CMK (cell line): ENCODE data around the gene UQCRHL.
"Not testable (repeated sequence)": the region's sequence is repeated elsewhere in the genome, so short reads cannot be mapped to it uniquely, and the experiment has no call there.

Source experiments
- DNase-seq: peaks from one replicate; pipeline ENCODE4 v3.0.0-alpha.2; 2010; ENCODE audit warnings: low read depth

UQCRHL gene

DNA sequence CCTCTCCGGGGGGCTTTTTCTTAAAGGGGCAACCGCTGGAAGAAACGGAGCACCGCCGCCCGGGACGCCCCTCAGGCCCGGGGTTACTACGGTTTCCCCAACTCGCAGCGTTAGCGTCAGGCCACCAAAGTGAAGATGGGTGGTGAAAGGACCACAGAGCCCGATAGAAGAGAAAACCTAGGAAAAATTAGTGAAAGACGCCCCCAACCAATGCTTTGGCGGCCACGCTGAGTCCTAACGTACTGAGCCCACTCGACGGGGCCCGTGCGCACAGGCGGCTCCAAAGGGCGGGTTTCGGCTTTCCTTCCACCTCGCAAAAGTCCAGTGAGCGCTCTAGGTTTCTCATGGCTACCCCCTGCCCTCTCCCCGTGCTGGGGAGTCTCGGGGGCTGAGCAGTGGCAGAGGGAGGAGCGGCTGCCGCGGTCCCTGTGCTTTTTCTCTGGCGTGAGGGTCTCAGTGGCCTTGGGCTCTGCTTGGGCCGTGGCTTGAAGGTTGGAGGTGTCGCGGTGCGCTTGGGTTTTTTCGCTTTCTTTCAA is 27.8 kb upstream of the UQCRHL start:
- DNase-seq: no peak

DNA sequence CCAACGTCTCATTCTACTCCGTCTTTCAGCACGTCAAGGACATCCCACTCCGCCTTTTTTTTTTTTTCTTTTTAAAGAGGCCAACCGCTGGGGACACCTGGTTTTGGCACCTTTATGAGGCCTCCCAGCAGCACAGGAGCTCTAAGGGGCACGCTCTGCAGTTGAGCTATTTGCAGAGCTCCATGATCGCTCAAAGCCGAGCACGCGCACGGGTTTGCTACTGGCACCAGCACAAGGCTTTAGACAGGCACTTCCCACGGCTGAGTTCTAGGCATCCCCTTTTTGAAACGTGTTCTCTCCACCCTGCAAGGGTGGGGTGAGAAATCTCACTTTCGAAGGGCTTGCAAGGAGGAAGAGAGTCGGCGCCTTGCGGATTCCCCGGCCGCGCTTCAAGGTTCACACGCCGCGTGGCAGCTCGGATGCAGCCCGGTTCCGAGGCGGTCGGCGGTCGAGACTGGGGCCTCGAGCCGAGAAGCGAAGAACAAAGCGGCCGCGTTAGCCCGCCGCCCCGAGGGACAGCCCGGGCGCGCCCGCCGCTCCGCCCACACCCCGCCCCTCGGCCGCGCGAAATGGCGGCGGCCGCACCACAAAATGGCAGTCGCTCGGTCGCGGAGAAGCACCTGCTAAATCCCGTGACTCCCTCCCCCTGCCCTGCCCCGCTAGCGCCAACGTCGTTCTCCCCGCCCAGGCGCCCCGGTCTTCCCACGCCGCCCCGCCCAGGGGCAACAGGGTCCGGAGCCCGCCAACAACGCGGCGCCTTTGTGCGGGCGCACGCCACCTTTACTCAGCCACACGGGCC is 27.2 kb upstream of the UQCRHL start:
- peak; percentile 88 for DNase-seq

DNA sequence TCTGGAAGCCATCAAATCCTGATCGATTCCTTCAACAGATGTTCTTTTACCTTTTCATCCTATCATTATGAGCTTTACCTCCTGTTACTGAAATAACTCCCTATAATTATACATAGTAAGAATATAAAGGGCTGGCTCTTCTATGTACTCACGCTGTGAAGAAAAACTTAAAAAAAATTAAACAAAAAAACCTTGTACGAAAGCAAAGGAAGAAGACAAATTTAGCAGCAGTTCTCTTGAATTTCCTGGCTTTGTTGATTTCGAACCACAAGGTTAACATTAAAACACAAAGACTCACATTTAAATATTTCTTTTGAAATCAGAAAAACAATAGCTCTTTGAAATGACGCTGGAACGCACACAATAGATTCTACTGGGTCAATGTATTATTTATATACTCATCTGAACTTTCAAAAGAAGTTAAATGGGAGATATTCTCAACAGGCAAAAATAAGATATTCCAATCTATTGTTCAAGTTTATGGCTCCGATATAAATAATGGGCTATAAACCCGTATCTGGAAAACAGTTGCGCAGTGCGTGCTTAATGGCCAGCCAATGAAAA is 26.5 kb upstream of the UQCRHL start:
- DNase-seq: no peak

DNA sequence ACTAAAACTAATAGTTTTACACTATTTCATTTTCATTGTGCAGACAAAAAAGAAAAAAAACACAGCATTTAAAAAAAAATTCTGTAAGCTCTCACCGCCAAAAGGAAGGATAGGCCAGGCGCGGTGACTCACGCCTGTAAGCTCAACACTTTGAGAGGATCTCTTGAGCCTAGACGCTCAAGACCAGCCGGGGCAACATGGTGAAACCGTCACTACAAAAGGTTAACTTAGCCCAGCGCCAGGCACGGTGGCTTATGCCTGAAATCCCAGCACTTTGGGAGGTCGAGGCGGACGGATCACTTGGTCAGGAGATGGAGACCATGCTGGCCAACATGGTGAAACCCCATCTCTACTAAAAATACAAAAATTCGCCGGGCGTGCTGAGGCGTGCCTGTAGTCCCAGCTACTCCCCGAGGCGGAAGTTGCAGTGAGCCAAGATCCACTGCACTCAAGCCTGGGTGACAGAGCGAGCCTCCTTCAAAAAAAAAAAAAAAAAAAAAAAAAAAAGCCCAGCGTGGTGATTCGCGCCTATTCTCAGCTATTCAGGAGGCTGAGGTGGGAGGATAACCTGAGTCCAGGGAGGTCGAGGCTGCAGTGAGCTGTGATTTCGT is 25.7 kb upstream of the UQCRHL start:
- DNase-seq: peak; percentile 73

DNA sequence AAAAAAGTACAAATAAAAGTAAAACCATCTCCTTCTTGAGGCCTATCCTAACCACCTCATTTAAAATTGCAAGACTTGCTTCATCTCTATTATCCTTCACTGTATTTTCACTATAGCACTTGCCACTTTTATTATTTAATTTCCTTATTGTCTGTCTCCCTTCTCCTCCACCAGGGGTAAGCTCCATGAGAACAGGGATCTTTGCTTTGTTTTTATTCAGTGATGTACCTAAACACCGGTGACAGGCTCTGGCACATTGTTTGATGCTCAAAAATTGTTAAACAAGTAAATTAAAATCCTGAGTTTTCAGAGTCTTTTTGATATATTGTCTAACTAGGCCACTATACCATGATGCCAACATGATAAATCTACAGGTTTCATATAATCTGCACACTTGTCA is 22.8 kb upstream of the UQCRHL start:
- no peak for DNase-seq

DNA sequence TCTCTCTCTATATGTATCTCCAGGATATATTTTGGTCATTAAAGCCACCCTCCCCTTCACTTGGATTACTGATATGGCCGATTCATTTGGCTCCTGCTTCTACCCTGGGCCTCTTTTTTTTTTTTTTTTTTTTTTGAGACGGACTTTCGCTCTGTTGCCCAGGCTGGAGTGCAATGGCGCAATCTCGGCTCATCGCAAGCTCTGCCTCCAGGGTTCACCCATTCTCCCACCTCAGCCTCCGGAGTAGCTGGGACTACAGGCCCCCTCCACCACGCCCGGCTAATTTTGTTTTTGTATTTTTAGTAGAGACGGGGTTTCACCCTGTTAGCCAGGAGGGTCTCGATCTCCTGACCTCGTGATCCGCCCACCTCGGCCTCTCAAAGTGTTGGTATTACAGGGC is 21.5 kb upstream of the UQCRHL start:
- not testable (repeated sequence) for DNase-seq

DNA sequence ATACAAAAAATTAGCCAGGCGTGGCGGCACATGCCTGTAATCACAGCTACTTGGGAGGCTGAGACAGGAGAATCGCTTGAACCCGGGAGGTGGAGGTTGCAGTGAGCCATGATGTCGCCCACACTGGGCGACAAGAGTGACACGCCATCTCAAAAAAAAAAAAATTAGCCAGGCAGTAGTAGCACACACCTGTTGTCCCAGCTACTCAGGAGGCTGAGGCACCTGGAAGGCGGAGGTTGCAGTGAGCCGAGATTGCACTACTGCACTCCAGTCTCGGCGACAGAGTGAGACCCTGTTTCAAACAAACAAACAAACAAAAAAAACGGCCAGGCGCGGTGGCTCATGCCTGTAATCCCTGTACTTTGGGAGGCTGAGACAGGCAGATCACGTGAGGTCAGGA is 20.1 kb upstream of the UQCRHL start:
- DNase-seq: not testable (repeated sequence)

DNA sequence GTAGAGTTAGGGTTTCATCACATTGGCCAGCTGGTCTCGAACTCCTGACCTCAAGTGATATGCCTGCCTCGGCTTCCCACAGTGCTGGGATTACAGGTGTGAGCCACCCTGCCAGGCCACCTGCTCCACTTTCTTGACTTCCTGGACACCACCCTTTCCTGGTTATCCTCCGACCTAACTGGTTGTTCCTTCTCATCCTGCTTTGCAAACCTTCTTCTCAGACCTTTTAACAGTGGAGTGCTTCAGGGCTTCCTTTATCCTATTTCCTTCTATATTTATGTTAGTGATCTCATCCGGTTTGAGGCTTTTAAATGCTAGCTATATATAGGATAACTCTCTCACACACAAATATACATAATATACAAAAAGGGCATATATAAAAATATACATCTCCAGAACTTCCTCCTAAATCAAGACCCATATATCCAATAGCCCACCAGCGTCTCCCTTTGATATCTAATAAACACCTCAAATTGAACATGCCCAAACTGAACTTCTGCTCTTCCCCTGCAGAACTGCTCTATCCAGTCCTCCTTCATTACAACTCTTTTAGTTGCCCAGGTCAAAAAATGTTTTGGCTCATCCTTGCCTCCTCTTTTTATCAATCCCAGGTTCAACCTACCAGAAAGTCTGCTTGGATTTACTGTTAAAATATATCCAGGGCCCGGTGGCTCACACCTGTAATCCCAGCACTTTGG is 19.5 kb upstream of the UQCRHL start:
- no peak for DNase-seq

DNA sequence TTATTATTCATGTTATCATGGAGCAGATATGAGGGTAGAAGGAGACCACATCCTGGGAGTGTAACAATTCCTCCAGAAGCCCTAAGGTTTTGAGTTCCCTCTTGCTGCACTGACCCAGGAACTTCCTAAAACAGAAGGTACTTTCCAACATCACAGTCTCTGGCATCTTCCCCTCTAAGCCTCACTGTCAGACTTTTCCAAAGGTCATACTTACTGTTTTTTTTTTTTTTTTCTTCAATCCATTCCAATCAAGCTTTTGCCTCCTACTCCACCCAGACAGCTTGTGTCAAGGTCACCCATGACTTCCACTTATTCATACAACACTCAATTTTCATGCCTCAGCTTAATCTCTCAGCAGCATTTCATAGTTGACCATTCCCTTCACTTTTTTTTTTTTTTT is 18.4 kb upstream of the UQCRHL start:
- DNase-seq: no peak

DNA sequence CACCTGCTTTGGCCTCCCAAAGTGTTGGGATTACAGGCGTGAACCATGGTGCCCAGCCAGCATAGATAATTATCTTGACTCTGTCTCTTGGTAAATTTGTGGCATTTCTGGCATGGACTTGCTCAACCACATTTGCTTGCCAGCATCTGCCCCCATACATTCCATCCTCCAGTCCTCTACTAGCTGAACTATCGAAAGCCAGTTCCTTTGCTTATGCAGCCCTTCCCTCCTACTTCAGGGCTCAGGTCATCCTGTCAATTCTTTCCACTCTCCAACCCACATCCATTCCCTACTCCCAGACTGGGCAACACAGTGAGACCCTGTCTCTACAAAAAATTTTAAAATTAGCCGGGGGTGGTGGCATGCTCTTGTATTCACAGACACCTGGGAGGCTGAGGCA is 13.0 kb upstream of the UQCRHL start:
- DNase-seq: no peak

DNA sequence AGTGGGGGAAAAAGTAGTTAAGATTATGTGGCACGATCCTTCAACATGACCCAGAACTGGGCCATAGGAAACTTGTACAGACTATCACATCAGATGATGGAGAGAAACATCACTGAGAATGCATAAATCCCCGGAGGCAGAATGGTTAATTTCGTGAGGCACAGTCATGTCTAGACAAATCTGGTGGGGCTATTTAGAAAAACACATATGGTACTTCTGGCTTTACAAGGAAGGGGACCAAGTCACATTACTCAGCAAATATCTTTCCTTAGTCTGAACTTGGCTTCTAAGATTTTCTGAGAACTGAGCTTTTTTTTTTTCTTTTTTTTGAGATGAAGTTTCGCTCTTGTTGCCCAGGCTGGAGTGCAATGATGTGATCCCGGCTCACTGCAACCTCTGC is 9.2 kb upstream of the UQCRHL start:
- no peak for DNase-seq

DNA sequence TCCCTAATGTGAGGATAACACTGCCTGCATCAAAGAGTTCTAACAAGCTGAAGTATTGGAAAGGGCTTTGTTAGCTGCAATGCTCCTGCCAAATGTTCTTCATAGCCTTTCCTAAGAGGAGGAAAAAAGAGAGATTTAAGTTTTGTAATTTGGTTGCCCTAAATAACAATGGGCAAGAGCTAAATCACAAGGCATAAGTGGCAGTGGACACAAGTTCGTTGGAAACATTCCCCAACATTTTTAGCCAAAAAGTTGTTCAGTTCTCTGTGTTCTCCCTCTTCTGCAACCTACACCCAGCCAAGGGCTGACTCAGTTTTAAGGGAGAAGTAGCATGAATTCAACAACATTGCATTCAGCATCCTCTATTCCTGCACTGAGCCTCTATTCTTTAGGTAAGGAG is 2.6 kb upstream of the UQCRHL start:
- no peak for DNase-seq

DNA sequence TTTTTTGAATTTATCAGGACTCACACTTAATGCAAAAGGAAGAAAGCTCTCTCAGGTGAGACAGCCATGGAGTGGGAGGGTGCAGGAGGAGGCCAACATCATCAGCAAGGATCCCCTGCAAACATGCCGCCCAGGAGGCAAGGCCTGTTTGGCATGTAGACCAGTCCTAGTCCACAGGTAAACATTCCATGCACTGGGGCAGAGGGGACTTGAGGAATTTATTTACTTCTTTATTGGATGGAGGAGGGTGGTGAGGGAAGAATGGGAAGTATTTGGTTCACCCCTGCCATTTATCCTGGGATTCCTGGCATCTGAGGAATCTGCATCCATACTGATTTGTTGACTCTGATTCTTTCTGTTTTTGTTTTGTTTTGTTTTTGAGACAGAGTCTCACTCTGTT is 1.5 kb upstream of the UQCRHL start:
- DNase-seq: no peak

DNA sequence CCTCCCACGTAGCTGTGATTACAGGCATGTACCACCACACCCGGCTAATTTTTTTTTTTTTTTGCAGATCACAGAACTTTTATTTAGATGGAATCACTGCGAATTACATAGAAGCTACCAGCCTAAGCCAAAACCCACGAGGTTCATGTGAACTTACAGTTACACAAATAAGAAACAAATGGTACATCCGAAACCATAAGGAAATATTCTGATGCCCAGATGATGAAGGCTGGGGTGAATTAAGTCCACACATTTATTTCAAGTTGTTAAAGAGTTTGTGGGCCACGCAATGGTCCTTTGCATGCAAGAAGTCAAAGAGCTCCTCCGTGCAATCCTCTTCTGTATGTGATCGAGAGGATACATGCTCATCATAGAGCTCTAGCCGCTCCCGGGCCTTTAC is 328 bp downstream of the UQCRHL start:
- no peak for DNase-seq

DNA sequence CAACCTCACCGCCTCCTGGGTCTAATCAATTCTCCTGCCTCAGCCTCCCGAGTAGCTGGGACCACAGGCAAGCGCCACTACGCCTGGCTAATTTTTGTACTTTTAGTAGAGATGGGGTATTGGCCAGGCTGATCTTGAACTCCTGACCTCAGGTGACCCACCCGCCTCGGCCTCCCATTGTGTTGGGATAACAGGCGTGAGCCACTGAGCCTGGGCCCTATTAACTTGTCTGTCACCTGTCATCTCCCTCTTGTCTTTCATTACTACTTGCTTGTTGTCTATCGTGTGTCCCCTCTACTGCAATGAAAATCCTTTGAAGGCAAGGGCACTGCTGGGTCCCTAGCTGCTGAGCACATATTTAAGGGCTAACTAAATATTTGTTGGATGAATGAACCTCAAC is 3.4 kb downstream of the UQCRHL start:
- DNase-seq: no peak

DNA sequence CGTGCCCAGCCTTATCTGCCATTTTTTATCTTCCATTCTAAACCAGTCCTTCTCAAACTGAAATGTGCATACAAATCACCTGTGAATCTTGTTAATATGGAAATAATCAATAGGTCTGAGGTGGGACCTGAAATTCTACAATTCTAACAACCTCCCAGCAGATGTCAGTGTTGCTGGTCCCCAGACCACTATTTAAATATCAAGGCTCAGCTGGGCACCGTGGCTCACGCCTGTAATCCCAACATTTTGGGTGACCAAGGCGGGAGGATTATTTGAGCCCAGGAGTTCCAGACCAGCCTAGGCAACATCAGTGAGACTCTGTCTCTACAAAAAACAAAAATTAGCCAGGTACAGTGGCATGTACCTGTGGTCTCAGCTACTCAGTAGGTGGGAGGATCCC is 4.1 kb downstream of the UQCRHL start:
- no peak for DNase-seq

DNA sequence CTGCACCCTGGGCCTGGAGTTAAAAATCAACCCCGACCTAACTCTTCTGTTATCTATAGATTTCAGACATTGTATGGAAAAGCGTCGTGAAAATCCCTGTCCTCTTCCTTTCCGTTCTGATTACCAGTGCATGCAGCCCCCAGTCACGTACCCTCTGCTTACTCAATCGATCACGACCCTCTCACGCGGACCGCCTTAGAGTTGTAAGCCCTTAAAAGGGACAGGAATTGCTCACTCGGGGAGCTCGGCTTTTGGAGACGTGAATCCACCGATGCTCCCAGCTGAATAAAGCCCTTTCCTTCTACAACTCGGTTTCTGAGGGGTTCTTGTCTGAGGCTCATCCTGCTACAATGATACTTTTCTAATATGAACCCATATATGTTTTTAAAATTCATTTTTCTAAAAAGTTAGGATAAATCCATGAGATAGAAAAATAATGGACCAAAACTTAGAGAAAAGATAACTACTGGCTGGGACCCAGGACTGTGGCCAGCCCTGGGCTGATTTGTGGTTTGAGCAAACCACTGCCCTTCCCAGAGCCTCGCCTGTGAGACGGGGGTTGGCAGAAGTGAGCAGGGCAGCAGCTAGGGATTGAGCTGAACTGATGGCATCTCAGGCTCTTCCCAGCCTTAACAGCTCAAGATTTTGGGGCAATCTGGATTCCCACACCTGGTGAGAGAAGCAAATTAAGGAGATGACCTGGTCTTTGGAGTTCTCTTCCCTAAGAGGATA is 5.0 kb downstream of the UQCRHL start:
- DNase-seq: no peak

DNA sequence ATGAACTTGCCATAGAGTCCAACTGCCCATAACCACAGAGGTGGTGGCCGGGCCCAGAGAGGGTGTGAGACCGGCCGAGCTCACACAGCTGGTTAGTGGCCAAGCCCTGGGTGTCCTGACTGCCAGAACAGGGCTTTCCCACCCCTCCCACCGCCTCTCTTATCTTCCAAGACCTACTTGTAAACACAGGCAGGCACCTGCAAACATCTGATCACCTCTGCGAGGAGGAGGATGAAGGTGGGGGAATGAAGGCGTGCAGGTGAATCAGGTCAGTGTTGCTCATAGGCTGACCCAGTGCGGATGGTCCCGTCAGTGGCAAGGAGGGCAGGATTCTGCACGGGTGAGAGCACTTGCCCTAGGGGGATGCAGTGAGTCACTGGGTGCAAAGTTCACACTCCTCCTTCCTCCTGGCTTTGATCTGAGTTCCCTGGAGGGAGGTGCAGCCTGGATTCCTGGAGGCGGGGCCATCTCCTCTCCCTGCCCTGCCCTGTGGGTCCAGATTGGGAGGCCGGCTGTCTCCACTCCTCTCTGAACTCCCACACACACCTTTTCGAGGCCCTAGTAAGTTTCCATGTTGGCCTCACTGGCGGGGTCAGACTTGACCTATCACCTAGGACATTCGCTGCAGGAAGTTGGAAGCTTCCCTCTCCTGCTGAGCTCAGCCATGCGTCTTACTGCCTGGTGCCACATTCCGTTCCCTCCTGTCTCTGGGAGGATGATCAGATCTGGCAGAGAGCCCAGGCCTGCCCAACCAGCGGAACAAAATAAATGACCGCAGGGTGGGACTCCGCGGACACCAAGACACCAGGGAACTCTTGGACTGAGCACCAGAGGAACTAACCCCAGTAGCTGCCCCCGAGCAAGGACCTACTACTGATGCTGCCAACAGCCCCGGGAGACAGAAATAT is 7.3 kb downstream of the UQCRHL start:
- DNase-seq: peak; percentile 94

DNA sequence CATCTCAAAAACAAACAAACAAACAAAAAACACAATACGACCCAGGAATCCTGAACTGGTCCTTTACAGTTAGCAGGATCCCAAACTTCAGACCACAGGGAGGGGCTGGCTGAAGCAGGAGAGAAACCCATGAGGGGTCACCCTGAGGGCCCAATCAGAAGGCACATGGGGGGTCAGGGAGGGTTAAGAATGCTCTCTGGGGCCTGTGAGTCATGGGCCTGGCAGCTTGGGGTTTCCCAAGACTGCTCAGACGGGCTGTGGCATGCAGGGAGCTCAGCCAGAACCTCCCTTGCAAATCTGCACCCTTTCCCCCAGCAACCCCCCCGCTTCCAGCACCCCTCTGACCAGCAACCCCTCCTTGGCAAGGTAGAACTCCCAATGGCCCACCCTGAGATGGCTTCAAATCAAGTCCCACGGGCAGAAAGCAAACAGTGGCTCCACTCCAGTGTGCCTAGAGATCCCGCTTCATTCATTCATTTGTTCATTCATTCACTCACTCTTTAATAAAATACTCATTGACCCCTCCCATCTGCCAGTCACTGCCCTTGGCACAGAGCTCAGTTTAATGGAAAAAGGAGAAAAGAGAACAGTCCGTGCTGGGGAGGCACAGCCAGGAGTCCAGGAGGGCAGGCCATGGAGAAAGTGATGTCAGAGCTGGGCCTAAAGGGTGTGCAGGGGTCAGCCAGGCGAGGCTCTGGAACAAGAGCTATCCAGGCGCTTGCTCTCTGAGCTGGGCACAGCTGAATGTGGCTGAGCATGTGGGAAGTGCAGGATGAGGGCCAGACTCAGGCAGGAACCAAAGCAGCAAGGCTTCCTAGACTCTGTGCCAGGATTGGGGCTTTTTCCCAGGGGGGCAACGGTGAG is 8.2 kb downstream of the UQCRHL start:
- no peak for DNase-seq
